ENCODE results near the gene ZNF620. TPM values are rescaled to one million over a fixed set of nuclear protein-coding genes. Genes with fewer than 3 reads are reported as not detected.
"Not testable (repeated sequence)": the region's sequence is repeated elsewhere in the genome, so short reads cannot be mapped to it uniquely, and the experiment has no call there.

Gene ZNF620
- total RNA-seq, 4 donors from 2014 or later = 0.60 to 2.9 (median 1.6) TPM

DNA sequence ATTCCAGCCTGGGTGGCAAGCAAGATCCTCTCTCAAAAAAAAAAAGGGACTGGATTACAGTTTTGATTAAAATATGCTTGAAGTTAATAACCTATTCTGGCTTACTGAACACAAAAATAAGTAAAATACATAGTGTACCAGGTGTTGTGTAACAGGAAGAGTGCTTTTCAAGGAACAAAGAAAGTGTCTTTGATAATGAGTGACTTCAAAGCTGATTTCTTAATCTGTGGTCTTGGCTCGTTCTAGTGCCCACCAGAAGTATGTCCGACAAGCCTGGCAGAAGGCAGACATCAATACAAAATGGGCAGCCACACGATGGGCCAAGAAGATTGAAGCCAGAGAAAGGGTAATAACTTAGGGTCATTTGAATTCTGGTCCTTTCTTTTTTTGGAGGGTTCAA is 44.7 kb upstream of the ZNF620 start:
- no peak overlapping the region for H3K4me3 ChIP-seq
- WGBS = 72% methylated on average over 3 of the region's 3 CpGs
- no peaks in the 10 kb centered on the region for H3K27me3 ChIP-seq
- H3K27ac ChIP-seq = no peak overlapping the region
- peaks cover 58% of the 10 kb centered on the region for H3K36me3 ChIP-seq
- peaks cover 25% of the 10 kb centered on the region for H3K4me1 ChIP-seq
- TF ChIP-seq POLR2AphosphoS5 (IDR thresholded peaks at IDR 0.05) (no peak), EP300 (IDR thresholded peaks at IDR 0.05) (no peak)
- H3K9me3 ChIP-seq = no peaks in the 10 kb centered on the region
- DNase-seq (ENCODE audit: low spot score in 2 of 2) = no peak

DNA sequence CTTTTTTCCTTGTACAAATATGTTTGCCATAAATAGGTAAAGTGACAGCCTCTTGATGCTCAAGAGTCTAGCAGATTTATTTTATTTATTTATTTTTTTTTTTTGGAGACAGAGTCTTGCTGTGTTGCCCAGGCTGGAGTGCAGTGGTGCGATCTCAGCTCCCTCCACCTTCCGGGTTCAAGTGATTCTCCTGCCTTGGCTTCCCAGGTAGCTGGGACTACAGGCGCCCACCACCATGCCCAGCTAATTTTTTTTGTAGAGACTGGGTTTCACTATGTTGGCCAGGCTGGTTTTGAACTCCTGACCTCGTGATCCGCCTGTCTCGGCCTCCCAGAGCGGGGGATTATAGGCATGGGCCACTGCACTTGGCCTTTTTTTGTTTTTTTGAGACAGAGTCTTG is 43.0 kb upstream of the ZNF620 start:
- Histone ChIP-seq H3K36me3 (peaks cover 58% of the 10 kb centered on the region), H3K4me1 (peaks cover 18% of the 10 kb centered on the region)
- not testable (repeated sequence) for H3K9me3 ChIP-seq; H3K4me3 ChIP-seq; H3K27me3 ChIP-seq; DNase-seq (ENCODE audit: low spot score in 2 of 2); H3K27ac ChIP-seq
- 87% methylated on average over 7 of the region's 7 CpGs for WGBS

DNA sequence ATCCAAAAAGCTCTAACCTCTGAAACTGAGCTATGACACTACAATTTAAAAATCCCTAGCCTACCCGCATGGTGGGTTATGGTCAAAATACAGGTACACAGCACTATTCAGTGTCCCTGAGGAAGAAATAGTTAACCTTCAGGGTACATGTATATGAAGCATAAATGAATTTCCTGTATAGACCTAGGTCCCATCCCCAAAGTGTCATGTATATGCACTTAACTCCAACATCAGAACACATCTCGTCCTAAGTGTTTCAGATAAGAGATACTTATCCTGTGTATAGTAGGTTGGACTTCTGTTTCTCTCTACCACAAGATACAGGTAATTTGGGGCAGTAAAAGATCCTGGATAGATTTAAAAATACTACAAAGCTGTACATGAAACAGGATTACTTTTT is 42.3 kb upstream of the ZNF620 start:
- H3K36me3 ChIP-seq = peaks cover 58% of the 10 kb centered on the region
- DNase-seq (ENCODE audit: low spot score in 2 of 2) = no peak
- no peak overlapping the region for H3K4me3 ChIP-seq
- 94% methylated on average over 2 of the region's 2 CpGs for WGBS
- H3K4me1 ChIP-seq = peaks cover 10% of the 10 kb centered on the region
- no peaks in the 10 kb centered on the region for H3K27me3 ChIP-seq
- H3K27ac ChIP-seq = no peak overlapping the region
- no peaks in the 10 kb centered on the region for H3K9me3 ChIP-seq
- no peak for TF ChIP-seq POLR2A (IDR thresholded peaks at IDR 0.05)
- TF ChIP-seq POLR2AphosphoS5 (IDR thresholded peaks at IDR 0.05) = no peak
- no peak for TF ChIP-seq EP300 (IDR thresholded peaks at IDR 0.05)
- TF ChIP-seq, protein P1, sequence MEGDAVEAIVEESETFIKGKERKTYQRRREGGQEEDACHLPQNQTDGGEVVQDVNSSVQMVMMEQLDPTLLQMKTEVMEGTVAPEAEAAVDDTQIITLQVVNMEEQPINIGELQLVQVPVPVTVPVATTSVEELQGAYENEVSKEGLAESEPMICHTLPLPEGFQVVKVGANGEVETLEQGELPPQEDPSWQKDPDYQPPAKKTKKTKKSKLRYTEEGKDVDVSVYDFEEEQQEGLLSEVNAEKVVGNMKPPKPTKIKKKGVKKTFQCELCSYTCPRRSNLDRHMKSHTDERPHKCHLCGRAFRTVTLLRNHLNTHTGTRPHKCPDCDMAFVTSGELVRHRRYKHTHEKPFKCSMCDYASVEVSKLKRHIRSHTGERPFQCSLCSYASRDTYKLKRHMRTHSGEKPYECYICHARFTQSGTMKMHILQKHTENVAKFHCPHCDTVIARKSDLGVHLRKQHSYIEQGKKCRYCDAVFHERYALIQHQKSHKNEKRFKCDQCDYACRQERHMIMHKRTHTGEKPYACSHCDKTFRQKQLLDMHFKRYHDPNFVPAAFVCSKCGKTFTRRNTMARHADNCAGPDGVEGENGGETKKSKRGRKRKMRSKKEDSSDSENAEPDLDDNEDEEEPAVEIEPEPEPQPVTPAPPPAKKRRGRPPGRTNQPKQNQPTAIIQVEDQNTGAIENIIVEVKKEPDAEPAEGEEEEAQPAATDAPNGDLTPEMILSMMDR (IDR thresholded peaks at IDR 0.05) = no peak

DNA sequence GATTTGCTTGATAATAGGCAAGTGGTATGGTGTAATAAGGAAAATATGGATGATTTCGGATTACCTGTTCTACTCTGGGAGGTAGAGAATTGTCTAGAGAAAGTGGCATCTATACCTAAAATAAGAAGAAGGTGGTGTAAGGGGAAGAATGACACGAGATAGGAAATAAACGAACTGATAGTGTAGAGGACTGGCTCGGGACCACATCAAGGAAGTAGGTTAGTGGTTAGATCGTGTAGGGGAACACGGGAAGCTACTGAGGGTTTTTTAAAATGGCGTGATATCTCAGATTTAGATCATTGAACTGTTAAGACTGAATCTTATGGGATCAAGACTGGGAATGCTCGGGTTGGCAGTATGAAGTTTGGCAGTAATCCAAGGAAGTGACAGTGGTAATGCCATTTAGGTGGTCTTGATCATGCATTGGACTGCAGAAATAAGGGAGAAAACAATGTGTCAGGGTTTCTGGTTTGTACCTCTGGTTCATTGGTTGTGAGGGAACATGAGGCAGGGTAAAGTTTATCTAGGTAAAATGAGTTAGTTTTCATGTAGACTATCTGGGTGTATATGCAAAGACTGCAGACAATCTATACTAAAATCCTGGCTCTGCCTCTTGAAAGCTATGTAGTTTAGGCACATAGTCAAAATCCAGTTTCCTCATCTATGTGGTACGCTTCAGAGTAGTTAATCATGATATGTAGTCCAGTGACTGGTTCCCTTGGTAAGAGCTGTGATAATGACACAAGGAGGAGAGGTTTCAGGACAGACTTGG is 41.3 kb upstream of the ZNF620 start:
- peaks cover under 1% of the 10 kb centered on the region for H3K4me1 ChIP-seq
- H3K36me3 ChIP-seq = peaks cover 48% of the 10 kb centered on the region
- DNase-seq (ENCODE audit: low spot score in 2 of 2) = no peak
- no peaks in the 10 kb centered on the region for H3K9me3 ChIP-seq
- no peak overlapping the region for H3K27ac ChIP-seq
- H3K4me3 ChIP-seq = no peak overlapping the region
- WGBS = 60% methylated on average over 8 of the region's 9 CpGs
- H3K27me3 ChIP-seq = no peaks in the 10 kb centered on the region
- TF ChIP-seq, protein P1 (IDR thresholded peaks at IDR 0.05) = no peak
- TF ChIP-seq POLR2AphosphoS5 (IDR thresholded peaks at IDR 0.05) (no peak), POLR2A (IDR thresholded peaks at IDR 0.05) (no peak), EP300 (IDR thresholded peaks at IDR 0.05) (no peak)

DNA sequence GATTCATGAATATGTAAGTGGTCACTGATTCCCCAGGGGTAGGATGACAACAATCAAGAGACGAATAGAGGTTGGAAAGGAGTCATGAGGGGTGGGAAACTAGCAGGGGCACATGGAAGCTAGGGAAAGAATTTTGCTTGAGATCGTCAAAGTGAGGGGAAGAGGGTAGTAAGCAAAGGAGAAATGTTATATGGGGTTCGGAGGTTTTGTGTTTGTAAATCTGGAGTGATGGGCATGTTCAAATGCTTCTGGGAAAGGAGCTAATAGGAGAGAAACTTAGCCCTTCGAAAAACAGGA is 40.8 kb upstream of the ZNF620 start:
- Histone ChIP-seq H3K9me3 (no peaks in the 10 kb centered on the region), H3K27me3 (no peaks in the 10 kb centered on the region), H3K4me3 (no peak overlapping the region), H3K27ac (no peak overlapping the region), H3K36me3 (peaks cover 44% of the 10 kb centered on the region), H3K4me1 (no peaks in the 10 kb centered on the region)
- WGBS = 71% methylated on average over 4 of the region's 4 CpGs
- no peak for DNase-seq (ENCODE audit: low spot score in 2 of 2)
- no peak for TF ChIP-seq POLR2AphosphoS5 (IDR thresholded peaks at IDR 0.05)

DNA sequence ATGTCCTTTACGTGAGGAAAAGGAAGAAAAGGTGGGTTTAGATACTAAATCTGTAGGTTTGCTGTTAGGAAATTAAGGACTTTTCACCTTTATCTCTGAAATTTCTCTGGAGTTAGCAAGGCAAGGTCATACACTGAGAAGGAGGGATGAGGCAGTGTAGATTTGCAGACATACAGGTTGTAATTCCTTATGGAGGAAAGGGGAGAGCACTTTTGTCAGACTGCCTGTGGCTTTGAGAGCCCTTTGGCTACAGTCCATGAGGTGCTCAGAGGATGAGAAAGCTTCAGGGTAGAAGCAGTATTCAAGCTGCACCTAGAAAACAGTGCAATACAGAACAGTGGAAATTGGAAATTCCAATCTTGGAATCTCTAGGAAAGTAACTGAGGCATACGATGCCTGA is 40.4 kb upstream of the ZNF620 start:
- Histone ChIP-seq H3K36me3 (peaks cover 40% of the 10 kb centered on the region), H3K27ac (no peak overlapping the region), H3K27me3 (no peaks in the 10 kb centered on the region), H3K4me3 (no peak overlapping the region), H3K4me1 (no peaks in the 10 kb centered on the region), H3K9me3 (no peaks in the 10 kb centered on the region)
- 80% methylated on average over 2 of the region's 2 CpGs for WGBS
- no peak for DNase-seq (ENCODE audit: low spot score in 2 of 2)
- TF ChIP-seq POLR2A (IDR thresholded peaks at IDR 0.05) (no peak), EP300 (IDR thresholded peaks at IDR 0.05) (no peak), POLR2AphosphoS5 (IDR thresholded peaks at IDR 0.05) (no peak)
- TF ChIP-seq, protein P1 (IDR thresholded peaks at IDR 0.05) = no peak

DNA sequence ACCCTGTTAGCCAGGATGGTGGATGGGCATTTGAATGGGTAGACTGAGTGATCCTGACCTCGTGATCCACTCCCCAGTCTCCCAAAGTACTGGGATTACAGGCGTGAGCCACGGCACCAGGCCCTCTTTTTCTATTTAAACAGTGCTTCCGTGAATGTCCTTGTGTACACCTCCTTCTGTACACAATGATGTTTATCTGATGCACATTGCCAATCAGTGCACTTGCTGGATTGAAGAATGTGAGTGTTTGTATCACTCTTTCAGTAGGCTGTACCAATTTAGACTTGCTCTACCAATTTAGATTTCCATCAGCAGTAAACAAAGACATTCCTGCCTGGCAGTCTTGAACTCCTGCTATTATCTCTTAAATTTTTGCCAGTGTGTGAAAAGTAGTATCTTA is 37.8 kb upstream of the ZNF620 start:
- H3K4me3 ChIP-seq = no peak overlapping the region
- no peak overlapping the region for H3K27ac ChIP-seq
- no peaks in the 10 kb centered on the region for H3K27me3 ChIP-seq
- no peaks in the 10 kb centered on the region for H3K9me3 ChIP-seq
- peaks cover 14% of the 10 kb centered on the region for H3K36me3 ChIP-seq
- no peak for DNase-seq (ENCODE audit: low spot score in 2 of 2)
- WGBS = 95% methylated on average over 4 of the region's 4 CpGs
- no peaks in the 10 kb centered on the region for H3K4me1 ChIP-seq
- TF ChIP-seq, protein P1 (IDR thresholded peaks at IDR 0.05) = no peak
- no peak for TF ChIP-seq EP300 (IDR thresholded peaks at IDR 0.05)
- no peak for TF ChIP-seq POLR2AphosphoS5 (IDR thresholded peaks at IDR 0.05)
- TF ChIP-seq POLR2A (IDR thresholded peaks at IDR 0.05) = no peak

All from suprapubic skin (tissue), 4 donors.